Central memory CD8-positive, alpha-beta T cell (primary cell): ENCODE data around the gene MAPRE2.
A peak's percentile ranks its signal among the peaks of the same experiment; 100 is the strongest.

Experiments
- ATAC-seq: fragments of 150-1000 bp; cut with Tn5 transposase; replicated peaks from 2 replicates; pipeline ENCODE4 v1.10.0; 2022; ENCODE audit warnings: mild to moderate bottlenecking, moderate FRiP score, moderate number of reproducible peaks; ENCODE audit not compliant: poor library complexity, severe bottlenecking; ENCODE audit errors: extremely low read depth
- DNase-seq, 2 donors: peaks; one replicate each; pipeline ENCODE4 v3.0.0; 2021; ENCODE audit warnings: low spot score in 2 of 2
- H3K27ac Mint-ChIP-seq: one replicate; pipeline ENCODE4 v1.8.0; 2022; ENCODE audit warnings: low read depth, mild to moderate bottlenecking, moderate library complexity, mixed read lengths
- H3K27me3 Mint-ChIP-seq: one replicate; pipeline ENCODE4 v1.8.0; 2022; ENCODE audit warnings: mixed read lengths
- H3K36me3 Mint-ChIP-seq: one replicate; pipeline ENCODE4 v1.8.0; 2022; ENCODE audit warnings: mild to moderate bottlenecking, moderate library complexity, mixed read lengths; ENCODE audit not compliant: insufficient read depth
- H3K4me1 Mint-ChIP-seq: one replicate; pipeline ENCODE4 v1.8.0; 2022; ENCODE audit warnings: mixed read lengths
- H3K4me3 Mint-ChIP-seq: one replicate; pipeline ENCODE4 v1.8.0; 2022; ENCODE audit warnings: mild to moderate bottlenecking, moderate library complexity, mixed read lengths
- H3K9me3 Mint-ChIP-seq: one replicate; pipeline ENCODE4 v1.8.0; 2022; ENCODE audit warnings: mixed read lengths

Gene MAPRE2

GRCh38 chr18:35076135-35076924 is 35.1 kb downstream of the MAPRE2 start:
- peaks cover 56% of the 10 kb centered on the region for H3K4me1 Mint-ChIP-seq
- H3K9me3 Mint-ChIP-seq = no peaks in the 10 kb centered on the region

GRCh38 chr18:35077937-35078336 is 36.7 kb downstream of the MAPRE2 start:
- Mint-ChIP-seq H3K4me3 (no peak overlapping the region), H3K4me1 (peaks cover 55% of the 10 kb centered on the region)
- no peak for ATAC-seq

More at GRCh38 chr18:35076135-35076924, 35.1 kb downstream of the MAPRE2 start:
- DNase-seq (no peak), ATAC-seq (no peak)
- Mint-ChIP-seq H3K4me3 (no peak overlapping the region), H3K27me3 (no peaks in the 10 kb centered on the region), H3K36me3 (peaks cover 14% of the 10 kb centered on the region), H3K27ac (no peak overlapping the region)

GRCh38 chr18:35080058-35080457 is 38.8 kb downstream of the MAPRE2 start:
- no peak for ATAC-seq
- H3K27me3 Mint-ChIP-seq = no peaks in the 10 kb centered on the region
- no peak for DNase-seq
- no peak overlapping the region for H3K4me3 Mint-ChIP-seq
- H3K27ac Mint-ChIP-seq = no peak overlapping the region
- peaks cover 5% of the 10 kb centered on the region for H3K36me3 Mint-ChIP-seq
- H3K4me1 Mint-ChIP-seq = peaks cover 54% of the 10 kb centered on the region
- H3K9me3 Mint-ChIP-seq = no peaks in the 10 kb centered on the region

More at GRCh38 chr18:35077937-35078336, 36.7 kb downstream of the MAPRE2 start:
- no peaks in the 10 kb centered on the region for H3K27me3 Mint-ChIP-seq
- peaks cover 5% of the 10 kb centered on the region for H3K36me3 Mint-ChIP-seq
- no peaks in the 10 kb centered on the region for H3K9me3 Mint-ChIP-seq
- no peak for DNase-seq
- peak overlapping the region; percentile 0 for H3K27ac Mint-ChIP-seq

- H3K9me3 Mint-ChIP-seq = no peaks in the 10 kb centered on the region
- peaks cover 47% of the 10 kb centered on the region for H3K4me1 Mint-ChIP-seq
- peaks cover 3% of the 10 kb centered on the region for H3K36me3 Mint-ChIP-seq
- H3K27me3 Mint-ChIP-seq = no peaks in the 10 kb centered on the region
- H3K4me3 Mint-ChIP-seq = no peak overlapping the region
- ATAC-seq (no peak), DNase-seq (no peak)
- H3K27ac Mint-ChIP-seq = no peak overlapping the region
Observed at GRCh38 chr18:35083174-35083712, 42.0 kb downstream of the MAPRE2 start.

- peaks cover 48% of the 10 kb centered on the region for H3K4me1 Mint-ChIP-seq
- peaks cover 1% of the 10 kb centered on the region for H3K36me3 Mint-ChIP-seq
- no peaks in the 10 kb centered on the region for H3K27me3 Mint-ChIP-seq
Observed at GRCh38 chr18:35084494-35085449, 43.6 kb downstream of the MAPRE2 start.

GRCh38 chr18:35085450-35086380 is 44.5 kb downstream of the MAPRE2 start:
- no peak for ATAC-seq
- peak overlapping the region; percentile 20 for H3K27ac Mint-ChIP-seq
- DNase-seq = no peak
- no peak overlapping the region for H3K4me3 Mint-ChIP-seq
- H3K9me3 Mint-ChIP-seq = no peaks in the 10 kb centered on the region
- peaks cover 5% of the 10 kb centered on the region for H3K36me3 Mint-ChIP-seq
- H3K27me3 Mint-ChIP-seq = no peaks in the 10 kb centered on the region
- H3K4me1 Mint-ChIP-seq = peaks cover 52% of the 10 kb centered on the region

More at GRCh38 chr18:35084494-35085449, 43.6 kb downstream of the MAPRE2 start:
- H3K27ac Mint-ChIP-seq = peak overlapping the region; percentile 20
- ATAC-seq (no peak), DNase-seq (no peak)
- no peak overlapping the region for H3K4me3 Mint-ChIP-seq
- H3K9me3 Mint-ChIP-seq = no peaks in the 10 kb centered on the region

GRCh38 chr18:35086704-35087103 is 45.5 kb downstream of the MAPRE2 start:
- peaks cover 47% of the 10 kb centered on the region for H3K4me1 Mint-ChIP-seq
- no peak overlapping the region for H3K4me3 Mint-ChIP-seq
- H3K36me3 Mint-ChIP-seq = peaks cover 8% of the 10 kb centered on the region
- ATAC-seq = no peak
- H3K27me3 Mint-ChIP-seq = no peaks in the 10 kb centered on the region
- no peak for DNase-seq
- peak overlapping the region; percentile 2 for H3K27ac Mint-ChIP-seq
- no peaks in the 10 kb centered on the region for H3K9me3 Mint-ChIP-seq

- Mint-ChIP-seq H3K27ac (peak overlapping the region; percentile 2), H3K9me3 (no peaks in the 10 kb centered on the region), H3K27me3 (no peaks in the 10 kb centered on the region), H3K4me1 (peaks cover 50% of the 10 kb centered on the region), H3K36me3 (peaks cover 10% of the 10 kb centered on the region), H3K4me3 (no peak overlapping the region)
- ATAC-seq (no peak), DNase-seq (no peak)
Observed at GRCh38 chr18:35087726-35088125, 46.5 kb downstream of the MAPRE2 start.

GRCh38 chr18:35088921-35089320 is 47.7 kb downstream of the MAPRE2 start:
- Mint-ChIP-seq H3K4me1 (peaks cover 51% of the 10 kb centered on the region), H3K9me3 (no peaks in the 10 kb centered on the region), H3K27ac (no peak overlapping the region), H3K4me3 (no peak overlapping the region), H3K36me3 (peaks cover 14% of the 10 kb centered on the region), H3K27me3 (no peaks in the 10 kb centered on the region)
- DNase-seq = no peak
- ATAC-seq = no peak

GRCh38 chr18:35089382-35089781 is 48.2 kb downstream of the MAPRE2 start:
- no peak for ATAC-seq
- peaks cover 50% of the 10 kb centered on the region for H3K4me1 Mint-ChIP-seq
- peak overlapping the region; percentile 23 for H3K27ac Mint-ChIP-seq
- H3K36me3 Mint-ChIP-seq = peaks cover 14% of the 10 kb centered on the region
- no peak overlapping the region for H3K4me3 Mint-ChIP-seq
- H3K9me3 Mint-ChIP-seq = no peaks in the 10 kb centered on the region
- H3K27me3 Mint-ChIP-seq = no peaks in the 10 kb centered on the region
- no peak for DNase-seq

- peaks cover 46% of the 10 kb centered on the region for H3K4me1 Mint-ChIP-seq
- peak overlapping the region; percentile 23 for H3K27ac Mint-ChIP-seq
- DNase-seq (no peak), ATAC-seq (no peak)
- H3K36me3 Mint-ChIP-seq = peaks cover 14% of the 10 kb centered on the region
- H3K27me3 Mint-ChIP-seq = no peaks in the 10 kb centered on the region
- H3K9me3 Mint-ChIP-seq = no peaks in the 10 kb centered on the region
- H3K4me3 Mint-ChIP-seq = no peak overlapping the region
Observed at GRCh38 chr18:35089891-35090550, 48.8 kb downstream of the MAPRE2 start.
